Measurements from ENCODE around the gene IREB2. TPM values are rescaled to one million over a fixed set of nuclear protein-coding genes. Genes with fewer than 3 reads are reported as not detected.

Gene IREB2
- total RNA-seq, 1 donor from 2014 or later: 17.7 TPM

DNA sequence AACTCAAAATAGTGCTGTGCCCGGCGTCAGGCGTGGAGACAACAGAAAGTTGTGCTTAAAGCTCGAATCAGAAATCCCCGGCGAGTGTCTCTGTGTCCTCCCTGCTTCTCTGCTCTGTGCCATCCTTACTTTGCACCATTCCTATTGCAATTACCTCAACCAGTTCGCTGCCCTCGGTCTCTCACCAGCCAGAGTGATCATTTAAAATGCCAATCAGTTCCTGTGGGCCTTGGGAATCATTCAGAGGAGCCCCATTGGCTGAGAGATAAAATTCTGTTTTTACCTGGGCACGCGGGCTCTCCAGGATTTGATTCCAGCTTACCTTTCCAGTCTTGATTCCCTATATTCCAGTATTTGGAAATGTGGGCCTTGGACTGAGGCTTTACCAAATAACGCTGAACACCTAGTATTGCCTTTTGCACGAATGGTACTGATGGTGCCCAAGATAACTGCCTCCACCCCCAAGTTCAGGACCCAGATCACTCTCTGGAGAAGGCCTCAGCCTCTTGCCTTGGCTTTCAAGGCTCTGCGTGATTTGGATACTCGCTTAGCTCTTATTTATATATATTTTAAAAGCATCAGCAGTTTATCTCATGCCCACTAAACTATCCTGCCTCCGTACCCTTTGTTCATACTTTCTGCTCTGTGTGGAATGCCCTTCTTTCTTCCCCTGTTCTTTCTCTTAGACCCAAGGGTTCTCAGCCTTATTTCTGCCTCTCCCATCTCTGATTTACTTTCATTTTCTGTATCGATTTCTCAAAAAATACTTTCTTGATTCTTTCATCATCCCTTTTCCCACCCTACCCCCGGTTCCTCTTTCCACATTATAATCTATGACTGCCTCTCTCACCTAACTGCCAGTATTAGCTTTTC is 103.1 kb downstream of the IREB2 start:
- DNase-seq (ENCODE audit: low read depth in 2 of 2): peak in 1 of 2 donors; percentile 4

DNA sequence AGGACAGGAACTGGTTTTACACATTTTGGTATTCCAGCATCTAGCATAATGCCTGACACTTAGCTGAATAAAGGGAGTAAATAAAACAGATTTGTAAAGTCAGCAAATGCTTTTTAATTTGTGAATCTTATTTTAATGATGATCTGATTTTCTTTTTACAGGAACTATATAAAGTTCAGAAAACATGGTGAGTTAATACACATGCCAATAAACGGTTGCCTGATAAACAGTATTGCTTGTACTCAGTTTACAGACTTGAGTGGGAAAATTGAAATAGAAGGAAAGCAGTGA is 103.7 kb downstream of the IREB2 start:
- no peak for DNase-seq (ENCODE audit: low read depth in 2 of 2)

DNA sequence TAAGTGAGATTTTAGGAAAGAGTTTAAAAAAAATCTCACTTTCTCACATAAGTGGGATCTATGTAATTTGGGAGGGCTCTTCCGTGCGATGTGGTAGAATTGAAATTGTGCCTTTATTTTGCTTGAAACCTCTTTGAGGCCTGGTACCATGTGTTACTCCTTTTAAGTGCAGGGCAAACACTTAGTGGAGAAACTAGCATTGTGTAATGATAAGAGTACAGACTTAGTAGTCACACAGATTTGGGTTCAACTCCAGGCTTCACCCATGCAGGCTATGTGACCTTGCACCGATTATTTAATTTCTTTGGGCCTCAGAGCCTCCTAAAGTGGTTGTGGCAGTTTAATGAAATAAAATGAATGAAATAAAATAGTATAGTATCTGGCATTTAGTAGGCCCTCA is 104.6 kb downstream of the IREB2 start:
- no peak for DNase-seq (ENCODE audit: low read depth in 2 of 2)

DNA sequence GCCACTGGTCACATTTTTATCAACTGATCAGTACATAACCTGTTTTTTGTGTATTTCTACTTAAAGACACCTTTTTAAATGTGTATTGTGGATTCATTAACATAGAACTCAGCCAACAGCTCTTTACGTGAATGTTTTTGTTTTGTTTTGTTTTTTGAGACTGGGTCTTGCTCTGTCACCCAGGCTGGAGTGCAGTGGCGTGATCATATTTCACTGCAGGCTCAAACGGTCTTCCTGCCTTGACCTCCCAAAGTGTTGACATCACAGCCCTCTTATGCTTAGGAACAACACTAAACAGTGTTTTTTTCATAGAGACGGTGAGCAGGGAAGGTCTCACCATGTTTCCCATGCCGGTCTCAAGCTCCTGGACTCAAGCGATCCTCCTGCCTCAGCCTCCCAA is 112.2 kb downstream of the IREB2 start:
- DNase-seq (ENCODE audit: low read depth in 2 of 2): no peak

DNA sequence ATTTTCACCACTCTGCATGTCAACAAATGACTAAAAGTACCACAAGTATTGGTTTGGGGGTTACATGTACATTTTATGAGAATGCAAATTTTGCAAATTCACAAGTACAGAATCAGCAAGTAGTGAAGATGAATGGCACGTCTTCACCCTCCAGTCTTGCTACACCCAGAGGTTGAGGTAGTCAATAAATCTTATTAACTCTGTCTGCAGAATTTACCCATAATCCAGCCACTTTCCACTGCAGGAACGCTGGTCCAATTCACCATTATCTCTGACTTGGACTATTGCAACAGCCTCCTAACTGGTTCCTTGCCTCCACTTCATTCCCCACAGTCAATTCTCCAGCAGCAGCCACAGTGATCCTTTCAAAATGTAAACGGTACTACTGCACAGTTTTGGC is 112.8 kb downstream of the IREB2 start:
- no peak for DNase-seq (ENCODE audit: low read depth in 2 of 2)

Other genes starting within 250 kb of the IREB2 start
- not detected in 2 replicates for gene ACSBG1, start 203.7 kb upstream of the IREB2 start, total RNA-seq
- gene DNAJA4, start 173.7 kb upstream of the IREB2 start, total RNA-seq: 0.90 and 2.0 TPM in 2 replicates
- 67.9 and 84.5 TPM in 2 replicates for gene SKIC8, start 138.6 kb upstream of the IREB2 start, total RNA-seq
- gene CRABP1, start 97.9 kb upstream of the IREB2 start, total RNA-seq: not detected in 2 replicates
- 0.90 and 1.6 TPM in 2 replicates for gene HYKK, start 69.4 kb downstream of the IREB2 start, total RNA-seq
- 192 and 213 TPM in 2 replicates for gene PSMA4, start 102.2 kb downstream of the IREB2 start, total RNA-seq
- gene CHRNA5, start 127.3 kb downstream of the IREB2 start, total RNA-seq: 2.0 and 2.1 TPM in 2 replicates
- under 0.01 TPM in 1 of 2 replicates, not detected in the other for gene CHRNA3, start 182.8 kb downstream of the IREB2 start, total RNA-seq
- not detected in 2 replicates for gene CHRNB4, start 203.0 kb downstream of the IREB2 start, total RNA-seq